H1 (cell line): ENCODE data around the gene BIN1.

Experiments used
- CHD2 ChIP-seq: IDR thresholded peaks from 2 replicates; pipeline ENCODE4 v1.6.1; 2012; ENCODE audit warnings: low read length, improper control_type of control experiment
- EP300 ChIP-seq, 2 experiments: IDR thresholded peaks; 1 replicate in 1 of 2; 2 replicates in 1 of 2; pipeline ENCODE4 v1.6.1; 2011 to 2012; ENCODE audit warnings: low read depth in 2 of 2, low read length in 2 of 2, mild to moderate bottlenecking in 2 of 2, borderline replicate concordance in 1 of 2, inconsistent platforms in 1 of 2, moderate library complexity in 1 of 2
- EZH2 ChIP-seq: fragments of 200-600 bp; sonication (generic); IDR thresholded peaks from 2 replicates; pipeline ENCODE4 v1.7.1; 2012; ENCODE audit warnings: low read depth, mild to moderate bottlenecking, moderate library complexity, low read length, inconsistent platforms; ENCODE audit not compliant: severe bottlenecking
- NRF1 ChIP-seq: IDR thresholded peaks from 2 replicates; pipeline ENCODE4 v1.6.1; 2011; ENCODE audit warnings: mild to moderate bottlenecking, low read depth, low read length, improper control_type of control experiment
- RFX5 ChIP-seq: IDR thresholded peaks from 2 replicates; pipeline ENCODE4 v1.6.1; 2011; ENCODE audit warnings: low read depth, low read length, improper control_type of control experiment, borderline replicate concordance
- RNF2 ChIP-seq: fragments of 200-900, 300-1000 bp; sonication (generic); IDR thresholded peaks from 2 replicates; pipeline ENCODE4 v1.7.1; 2016; ENCODE audit warnings: borderline replicate concordance, low read depth, mild to moderate bottlenecking, antibody characterized with exemption, low read length; ENCODE audit not compliant: poor library complexity, severe bottlenecking; ENCODE audit errors: missing control alignments
- SIN3A ChIP-seq, 2 experiments: IDR thresholded peaks in 1 of 2; conservative IDR thresholded peaks in 1 of 2; 2 replicates each; pipeline ENCODE4 v1.6.1; 2011 to 2012; ENCODE audit warnings: low read length in 2 of 2, improper control_type of control experiment in 1 of 2, low read depth in 1 of 2, mild to moderate bottlenecking in 1 of 2
- TF ChIP-seq, protein P1 (sequence below): IDR thresholded peaks from 2 replicates; pipeline ENCODE4 v1.6.1; 2012; ENCODE audit warnings: inconsistent platforms
- TF ChIP-seq, protein P2 (sequence below), 3 experiments: IDR thresholded peaks; 1 replicate in 2 of 3; 2 replicates in 1 of 3; pipeline versions ENCODE4 v1.5.1 to v1.6.1; 2011; ENCODE audit warnings: low read length in 3 of 3, mild to moderate bottlenecking in 3 of 3, inconsistent platforms in 2 of 3, low read depth in 1 of 3, moderate library complexity in 1 of 3; ENCODE audit not compliant: insufficient read depth in 1 of 3; ENCODE audit errors: control extremely low read depth in 1 of 3

DNA sequence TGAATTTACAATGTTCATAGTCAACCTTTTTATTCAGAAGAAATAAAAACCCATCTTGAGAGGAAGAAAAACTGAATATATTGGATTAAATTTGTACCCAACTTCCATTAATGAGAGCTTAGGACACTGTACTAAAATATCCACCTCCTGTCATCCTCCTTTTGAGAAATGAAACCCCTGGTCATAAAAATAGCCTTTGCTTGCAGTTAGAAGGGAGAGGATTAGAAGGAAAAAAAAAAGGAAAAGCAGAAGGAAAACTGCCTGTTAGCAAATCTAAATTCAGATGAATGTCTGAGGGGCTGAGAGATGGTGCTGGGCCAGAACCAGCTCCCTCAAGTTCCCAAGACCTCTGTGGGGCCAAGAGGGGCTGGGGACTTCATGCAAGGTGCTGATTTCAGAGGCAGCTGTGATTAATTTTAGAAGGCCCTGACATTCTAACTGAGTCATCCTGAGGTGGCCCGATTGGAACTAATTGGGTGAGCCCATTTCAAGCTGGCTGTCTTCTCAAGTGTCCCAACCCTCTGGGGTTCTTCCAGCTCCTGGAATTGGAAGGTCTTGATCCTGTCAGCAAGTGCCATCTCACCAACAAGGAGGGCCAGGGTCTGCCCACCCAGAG, 38.4 kb upstream of the BIN1 start:
- TF ChIP-seq, protein P1, sequence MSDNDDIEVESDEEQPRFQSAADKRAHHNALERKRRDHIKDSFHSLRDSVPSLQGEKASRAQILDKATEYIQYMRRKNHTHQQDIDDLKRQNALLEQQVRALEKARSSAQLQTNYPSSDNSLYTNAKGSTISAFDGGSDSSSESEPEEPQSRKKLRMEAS, result no peak
- no peak for TF ChIP-seq EP300 (IDR thresholded peaks at IDR 0.05; ENCODE audit: borderline replicate concordance in 1 of 2, low read depth in 2 of 2, low read length in 2 of 2)
- TF ChIP-seq EZH2, result no peak
- no peak for TF ChIP-seq CHD2
- no peak for TF ChIP-seq NRF1
- TF ChIP-seq, protein P2, sequence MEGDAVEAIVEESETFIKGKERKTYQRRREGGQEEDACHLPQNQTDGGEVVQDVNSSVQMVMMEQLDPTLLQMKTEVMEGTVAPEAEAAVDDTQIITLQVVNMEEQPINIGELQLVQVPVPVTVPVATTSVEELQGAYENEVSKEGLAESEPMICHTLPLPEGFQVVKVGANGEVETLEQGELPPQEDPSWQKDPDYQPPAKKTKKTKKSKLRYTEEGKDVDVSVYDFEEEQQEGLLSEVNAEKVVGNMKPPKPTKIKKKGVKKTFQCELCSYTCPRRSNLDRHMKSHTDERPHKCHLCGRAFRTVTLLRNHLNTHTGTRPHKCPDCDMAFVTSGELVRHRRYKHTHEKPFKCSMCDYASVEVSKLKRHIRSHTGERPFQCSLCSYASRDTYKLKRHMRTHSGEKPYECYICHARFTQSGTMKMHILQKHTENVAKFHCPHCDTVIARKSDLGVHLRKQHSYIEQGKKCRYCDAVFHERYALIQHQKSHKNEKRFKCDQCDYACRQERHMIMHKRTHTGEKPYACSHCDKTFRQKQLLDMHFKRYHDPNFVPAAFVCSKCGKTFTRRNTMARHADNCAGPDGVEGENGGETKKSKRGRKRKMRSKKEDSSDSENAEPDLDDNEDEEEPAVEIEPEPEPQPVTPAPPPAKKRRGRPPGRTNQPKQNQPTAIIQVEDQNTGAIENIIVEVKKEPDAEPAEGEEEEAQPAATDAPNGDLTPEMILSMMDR (IDR thresholded peaks at IDR 0.05; ENCODE audit: control extremely low read depth in 1 of 3, insufficient read depth in 1 of 3, low read depth in 1 of 3, low read length in 3 of 3), result no peak
- no peak for TF ChIP-seq RNF2
- no peak for TF ChIP-seq SIN3A (conservative IDR thresholded peaks at IDR 0.05 in 1 of 2, IDR thresholded peaks at IDR 0.05 in 1 of 2; ENCODE audit: low read depth in 1 of 2, low read length in 2 of 2)
- TF ChIP-seq RFX5, result no peak
